Ectodermal cell (in vitro differentiated cells): ENCODE data around the gene NRG3.

Source experiments
- H3K27ac ChIP-seq: 2 replicates; pipeline ENCODE4 v1.7.0; 2013; ENCODE audit warnings: mild to moderate bottlenecking, low read depth, low read length; ENCODE audit not compliant: insufficient read depth, poor library complexity, severe bottlenecking
- H3K27me3 ChIP-seq: 2 replicates; pipeline ENCODE4 v1.7.0; 2013; ENCODE audit warnings: mild to moderate bottlenecking, low read length; ENCODE audit not compliant: insufficient read depth, control insufficient read depth, poor library complexity, severe bottlenecking
- H3K36me3 ChIP-seq: one replicate; pipeline ENCODE4 v1.7.0; 2013; ENCODE audit warnings: low read length; ENCODE audit not compliant: control insufficient read depth, insufficient read depth
- H3K4me1 ChIP-seq: one replicate; pipeline ENCODE4 v1.7.0; 2013; ENCODE audit warnings: low read length; ENCODE audit not compliant: control insufficient read depth, insufficient read depth
- H3K4me3 ChIP-seq: 2 replicates; pipeline ENCODE4 v1.7.0; 2013; ENCODE audit warnings: low read depth, low read length, control low read depth; ENCODE audit not compliant: insufficient read depth
- H3K9me3 ChIP-seq: 2 replicates; pipeline ENCODE4 v1.7.0; 2013; ENCODE audit warnings: mild to moderate bottlenecking, low read length, moderate library complexity; ENCODE audit not compliant: control insufficient read depth
- WGBS, 2 experiments: methylation state at CpG; one replicate each; pipeline ENCODE4 v1.1.7; 2013; ENCODE audit warnings: missing lambda C conversion rate in 2 of 2; 5-methylcytosine and 5-hydroxymethylcytosine counted together

NRG3 gene

DNA sequence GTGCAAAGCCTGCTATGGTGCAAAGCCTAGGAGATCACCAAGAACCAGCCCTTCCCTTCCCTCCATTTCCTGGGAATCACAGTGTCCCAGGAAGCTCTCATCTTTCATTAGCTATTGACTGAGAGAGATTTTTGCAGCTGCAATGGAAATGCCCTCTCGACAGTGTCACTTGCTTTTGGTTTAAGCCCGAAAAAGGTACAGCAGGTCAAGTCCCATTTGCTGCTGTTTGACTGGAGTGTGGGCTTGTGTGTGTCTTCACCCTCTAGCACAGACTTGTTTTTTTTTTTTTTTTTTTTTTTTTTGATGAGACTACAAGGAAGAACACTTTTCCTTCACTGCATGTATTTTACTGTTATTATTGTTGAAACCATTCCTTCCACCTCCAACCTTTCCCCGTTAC lies 36.3 kb downstream of the NRG3 start:
- 92 to 96% methylated on average over 2 to 3 of the region's 3 CpGs for WGBS, 2 experiments
- Histone ChIP-seq H3K27me3 (no peaks in the 10 kb centered on the region), H3K4me3 (no peak overlapping the region), H3K27ac (no peak overlapping the region), H3K4me1 (no peaks in the 10 kb centered on the region), H3K36me3 (no peaks in the 10 kb centered on the region), H3K9me3 (no peaks in the 10 kb centered on the region)

DNA sequence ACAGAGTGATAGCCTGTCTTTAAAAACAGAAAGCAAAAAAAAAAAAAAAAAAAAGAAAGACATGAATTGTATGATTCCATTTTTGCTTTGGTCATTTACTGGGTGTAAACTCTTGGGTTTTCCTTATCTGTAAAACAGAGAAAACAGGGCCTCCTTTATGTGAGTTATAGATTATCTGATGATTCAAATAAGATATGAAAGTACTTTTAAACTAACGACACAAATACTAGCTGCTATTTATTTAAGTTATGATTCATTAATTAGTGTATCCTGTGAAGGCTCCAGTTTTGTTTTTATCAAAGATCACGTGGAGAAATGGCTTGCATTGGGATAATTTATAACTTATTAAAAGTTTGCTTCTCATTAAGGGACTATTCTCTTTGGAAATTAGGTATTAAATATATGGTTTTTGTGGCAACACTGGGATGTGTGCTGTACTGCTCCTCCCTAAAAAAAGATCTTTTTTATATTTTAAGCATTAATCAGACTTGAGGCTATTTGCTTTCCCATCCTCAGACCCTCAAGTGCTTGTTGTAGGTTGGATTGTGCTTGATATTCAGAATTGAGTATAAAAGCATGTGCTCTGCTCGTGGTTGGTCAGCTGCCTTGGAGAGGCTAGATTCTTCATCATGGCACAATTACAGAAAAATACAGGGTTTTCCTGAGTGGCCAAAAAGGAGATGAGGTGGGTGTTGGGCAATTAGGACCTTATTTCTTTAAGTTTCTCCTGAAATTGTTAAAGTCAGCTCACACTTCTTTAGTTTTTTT lies 39.9 kb downstream of the NRG3 start:
- Histone ChIP-seq H3K9me3 (no peaks in the 10 kb centered on the region), H3K4me1 (peaks cover 4% of the 10 kb centered on the region), H3K27ac (no peak overlapping the region), H3K36me3 (no peaks in the 10 kb centered on the region), H3K27me3 (no peaks in the 10 kb centered on the region), H3K4me3 (no peak overlapping the region)
- 88 to 100% methylated on average over 1 to 2 of the region's 3 CpGs for WGBS, 2 experiments

- no peaks in the 10 kb centered on the region for H3K9me3 ChIP-seq
- no peaks in the 10 kb centered on the region for H3K36me3 ChIP-seq
- H3K27ac ChIP-seq = no peak overlapping the region
- H3K4me1 ChIP-seq = peaks cover 4% of the 10 kb centered on the region
- 23 to 42% methylated on average over 2 of the region's 2 CpGs for WGBS, 2 experiments
- H3K27me3 ChIP-seq = no peaks in the 10 kb centered on the region
- no peak overlapping the region for H3K4me3 ChIP-seq
Measured at GRCh38 chr10:81915504-81915897, 40.5 kb downstream of the NRG3 start.

DNA sequence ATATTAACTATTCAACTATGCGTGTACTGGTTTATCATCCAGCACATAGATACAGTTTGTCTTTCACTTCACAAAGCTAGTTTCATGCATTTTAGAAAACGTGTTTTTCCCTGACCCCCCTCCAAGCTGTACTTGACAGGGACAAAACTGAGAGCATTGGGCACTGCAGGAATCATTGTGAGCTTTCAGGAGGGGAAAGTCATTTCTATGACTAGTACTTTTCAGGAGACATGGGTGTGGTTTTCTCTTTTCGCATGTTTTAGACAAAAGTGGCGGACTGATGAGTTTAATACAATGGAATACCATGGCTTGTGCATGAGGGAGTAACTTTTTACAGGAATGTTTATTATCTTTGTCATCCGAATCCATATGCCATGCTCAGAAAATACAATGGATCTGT lies 42.7 kb downstream of the NRG3 start:
- H3K27me3 ChIP-seq = no peaks in the 10 kb centered on the region
- H3K4me1 ChIP-seq = peaks cover 4% of the 10 kb centered on the region
- H3K4me3 ChIP-seq = no peak overlapping the region
- no peak overlapping the region for H3K27ac ChIP-seq
- WGBS, 2 experiments = 70 to 71% methylated on average over 5 of the region's 5 CpGs
- H3K9me3 ChIP-seq = no peaks in the 10 kb centered on the region
- no peaks in the 10 kb centered on the region for H3K36me3 ChIP-seq

DNA sequence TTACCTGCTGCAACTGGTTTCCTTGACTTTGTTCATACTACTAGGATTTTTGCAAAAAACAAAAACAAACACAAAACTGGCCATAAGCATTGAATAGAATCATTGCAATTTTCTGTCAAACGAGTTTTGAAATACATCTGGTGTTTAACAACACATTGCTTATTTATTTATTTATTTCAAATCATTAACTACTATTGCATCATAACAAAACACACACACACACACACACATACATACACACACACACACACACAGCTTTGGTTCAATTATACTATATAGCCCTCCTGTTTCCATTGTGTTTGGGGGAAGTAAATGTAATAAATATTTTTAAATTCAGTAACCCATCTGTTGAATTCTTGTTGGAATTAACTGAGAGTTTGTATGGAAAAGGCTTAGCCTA lies 43.8 kb downstream of the NRG3 start:
- no peak overlapping the region for H3K4me3 ChIP-seq
- no peak overlapping the region for H3K27ac ChIP-seq
- WGBS, 2 experiments = 73 to 91% methylated on average over 1 of the region's 1 CpG
- no peaks in the 10 kb centered on the region for H3K9me3 ChIP-seq
- peaks cover 4% of the 10 kb centered on the region for H3K4me1 ChIP-seq
- H3K36me3 ChIP-seq = no peaks in the 10 kb centered on the region
- no peaks in the 10 kb centered on the region for H3K27me3 ChIP-seq

- Histone ChIP-seq H3K27ac (no peak overlapping the region), H3K36me3 (no peaks in the 10 kb centered on the region), H3K9me3 (no peaks in the 10 kb centered on the region), H3K4me3 (no peak overlapping the region), H3K27me3 (no peaks in the 10 kb centered on the region), H3K4me1 (peaks cover 7% of the 10 kb centered on the region)
- 76 to 84% methylated on average over 2 of the region's 3 CpGs for WGBS, 2 experiments
Measured at GRCh38 chr10:81920213-81920829, 45.3 kb downstream of the NRG3 start.

- Histone ChIP-seq H3K36me3 (no peaks in the 10 kb centered on the region), H3K4me1 (peaks cover 3% of the 10 kb centered on the region)
- WGBS, 2 experiments = 79 to 100% methylated on average over 1 of the region's 1 CpG
Measured at GRCh38 chr10:81928119-81928518, 53.1 kb downstream of the NRG3 start.

GRCh38 chr10:81943583-81943982 lies 68.6 kb downstream of the NRG3 start:
- H3K4me1 ChIP-seq = no peaks in the 10 kb centered on the region
- no peak overlapping the region for H3K27ac ChIP-seq
- no peak overlapping the region for H3K4me3 ChIP-seq
- H3K36me3 ChIP-seq = no peaks in the 10 kb centered on the region
- 88 to 89% methylated on average over 1 to 2 of the region's 2 CpGs for WGBS, 2 experiments
- H3K27me3 ChIP-seq = no peaks in the 10 kb centered on the region
- H3K9me3 ChIP-seq = no peaks in the 10 kb centered on the region

More at GRCh38 chr10:81928119-81928518, 53.1 kb downstream of the NRG3 start:
- Histone ChIP-seq H3K27me3 (no peaks in the 10 kb centered on the region), H3K27ac (no peak overlapping the region), H3K9me3 (no peaks in the 10 kb centered on the region), H3K4me3 (no peak overlapping the region)

DNA sequence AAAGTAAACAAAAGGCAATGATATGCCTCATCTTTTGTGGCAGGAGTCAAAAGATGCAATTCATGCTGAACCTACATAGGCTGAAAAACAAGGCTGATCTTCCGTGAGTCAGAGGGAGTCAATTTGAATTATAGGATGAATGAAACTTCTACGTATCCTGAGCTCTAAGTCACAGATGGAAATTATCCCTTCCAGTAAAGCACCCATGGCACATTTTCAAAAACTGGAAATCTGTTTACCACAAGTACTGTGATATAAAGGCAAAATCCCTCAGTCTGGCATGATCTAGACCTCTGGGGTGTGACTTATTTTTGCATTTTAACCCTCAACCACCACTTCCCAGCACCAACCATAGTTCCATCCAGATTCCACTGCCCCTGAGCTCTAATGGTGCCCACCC lies 69.6 kb downstream of the NRG3 start:
- Histone ChIP-seq H3K27ac (no peak overlapping the region), H3K4me3 (no peak overlapping the region), H3K36me3 (no peaks in the 10 kb centered on the region), H3K9me3 (no peaks in the 10 kb centered on the region), H3K4me1 (no peaks in the 10 kb centered on the region), H3K27me3 (no peaks in the 10 kb centered on the region)
- WGBS, 2 experiments = 93 to 95% methylated on average over 2 of the region's 2 CpGs

DNA sequence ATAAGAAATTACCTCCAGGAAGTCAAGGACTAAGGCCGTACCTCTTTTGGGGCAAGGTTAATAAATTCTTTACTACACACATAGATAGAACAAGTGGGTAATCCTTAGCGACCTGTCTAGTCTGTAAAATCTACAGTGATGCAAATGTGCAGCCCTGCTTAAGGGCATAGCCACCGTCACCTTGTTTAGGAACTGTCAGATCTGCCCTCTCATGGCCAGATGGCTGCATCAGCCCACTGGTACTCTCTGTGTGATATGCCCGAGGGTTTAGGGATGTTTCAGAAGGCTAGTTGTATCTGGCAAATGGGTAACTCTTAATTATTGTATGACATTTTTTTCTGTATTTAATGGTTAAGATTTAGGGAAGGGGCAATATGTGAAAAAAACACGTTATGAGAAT lies 74.3 kb downstream of the NRG3 start:
- Histone ChIP-seq H3K27ac (no peak overlapping the region), H3K27me3 (no peaks in the 10 kb centered on the region), H3K4me1 (no peaks in the 10 kb centered on the region), H3K9me3 (no peaks in the 10 kb centered on the region), H3K4me3 (no peak overlapping the region), H3K36me3 (no peaks in the 10 kb centered on the region)
- WGBS, 2 experiments = 89 to 91% methylated on average over 5 of the region's 5 CpGs
